H9 (cell line): Measurements from ENCODE around the gene IMMP1L. TPM values are rescaled to one million over a fixed set of nuclear protein-coding genes. Genes with fewer than 3 reads are reported as not detected.

Source experiments
- DNase-seq: peaks from one replicate; pipeline ENCODE4 v3.0.0-alpha.2; 2017
- H2AFZ ChIP-seq: one replicate; pipeline ENCODE4 v1.6.1; 2013; ENCODE audit warnings: mild to moderate bottlenecking, low read length, control low read depth, moderate library complexity
- H2AK5ac ChIP-seq: 2 replicates; pipeline ENCODE4 v1.6.1; 2013; ENCODE audit warnings: low read length, control low read depth, mixed read lengths; ENCODE audit not compliant: insufficient read length
- H2BK120ac ChIP-seq: one replicate; pipeline ENCODE4 v1.6.1; 2013; ENCODE audit warnings: low read depth, mild to moderate bottlenecking, low read length, control low read depth, inconsistent platforms; ENCODE audit not compliant: poor library complexity, severe bottlenecking
- H2BK12ac ChIP-seq: 2 replicates; pipeline ENCODE4 v1.6.1; 2013; ENCODE audit warnings: low read length, control low read depth, mixed read lengths, low read depth; ENCODE audit not compliant: insufficient read length
- H2BK15ac ChIP-seq: 2 replicates; pipeline ENCODE4 v1.6.1; 2013; ENCODE audit warnings: low read depth, low read length, control low read depth
- H2BK20ac ChIP-seq: one replicate; pipeline ENCODE4 v1.6.1; 2013; ENCODE audit warnings: low read depth, mild to moderate bottlenecking, low read length, control low read depth, inconsistent platforms; ENCODE audit not compliant: poor library complexity, severe bottlenecking
- H2BK5ac ChIP-seq: 2 replicates; pipeline ENCODE4 v1.6.1; 2013; ENCODE audit warnings: low read length, control low read depth, mixed read lengths; ENCODE audit not compliant: insufficient read length
- H3K14ac ChIP-seq: 2 replicates; pipeline ENCODE4 v1.6.1; 2013; ENCODE audit warnings: low read length, control low read depth; ENCODE audit not compliant: insufficient read depth
- H3K18ac ChIP-seq: 2 replicates; pipeline ENCODE4 v1.6.1; 2013; ENCODE audit warnings: low read depth, mild to moderate bottlenecking, mixed read lengths, low read length, control low read depth; ENCODE audit not compliant: insufficient read length
- H3K23ac ChIP-seq: 2 replicates; pipeline ENCODE4 v1.6.1; 2013; ENCODE audit warnings: low read length, control low read depth, mixed read lengths, low read depth; ENCODE audit not compliant: insufficient read length
- H3K23me2 ChIP-seq: 2 replicates; pipeline ENCODE4 v1.6.1; 2013; ENCODE audit warnings: low read depth, mild to moderate bottlenecking, mixed read lengths, low read length, control low read depth; ENCODE audit not compliant: insufficient read length, poor library complexity, severe bottlenecking
- H3K27ac ChIP-seq: 2 replicates; pipeline ENCODE4 v1.5.1; 2013; ENCODE audit warnings: low read length, control low read depth, mixed read lengths, low read depth; ENCODE audit not compliant: insufficient read length
- H3K27me3 ChIP-seq: 2 replicates; pipeline ENCODE4 v1.6.1; 2013; ENCODE audit warnings: low read length, control low read depth, inconsistent platforms; ENCODE audit not compliant: insufficient read depth
- H3K4ac ChIP-seq: 2 replicates; pipeline ENCODE4 v1.6.1; 2013; ENCODE audit warnings: low read depth, mild to moderate bottlenecking, control low read depth, inconsistent platforms, low read length, moderate library complexity
- H3K4me1 ChIP-seq: 2 replicates; pipeline ENCODE4 v1.6.1; 2013; ENCODE audit warnings: low read length, control low read depth, inconsistent platforms; ENCODE audit not compliant: insufficient read depth
- H3K4me2 ChIP-seq: 2 replicates; pipeline ENCODE4 v1.6.1; 2013; ENCODE audit warnings: low read length, control low read depth, mixed read lengths; ENCODE audit not compliant: insufficient read length, insufficient read depth
- H3K56ac ChIP-seq: 2 replicates; pipeline ENCODE4 v1.6.1; 2013; ENCODE audit warnings: low read depth, mild to moderate bottlenecking, mixed read lengths, low read length, control low read depth; ENCODE audit not compliant: insufficient read length
- H3K79me1 ChIP-seq: 2 replicates; pipeline ENCODE4 v1.6.1; 2013; ENCODE audit warnings: low read depth, mild to moderate bottlenecking, moderate library complexity, low read length, control low read depth, inconsistent platforms; ENCODE audit not compliant: insufficient read depth, poor library complexity, severe bottlenecking
- H3K79me2 ChIP-seq: 2 replicates; pipeline ENCODE4 v1.6.1; 2013; ENCODE audit warnings: low read length, control low read depth, inconsistent platforms; ENCODE audit not compliant: insufficient read depth
- H3K9ac ChIP-seq: 2 replicates; pipeline ENCODE4 v1.6.1; 2013; ENCODE audit warnings: low read length, control low read depth, mixed read lengths; ENCODE audit not compliant: insufficient read length; ENCODE audit errors: extremely low read depth
- H3K9me3 ChIP-seq: one replicate; pipeline ENCODE4 v1.6.1; 2013; ENCODE audit warnings: low read depth, low read length, inconsistent platforms; ENCODE audit not compliant: control insufficient read depth
- H3T11ph ChIP-seq: one replicate; pipeline ENCODE4 v1.6.1; 2013; ENCODE audit warnings: mild to moderate bottlenecking, low read length, control low read depth, inconsistent platforms
- H4K20me1 ChIP-seq: one replicate; pipeline ENCODE4 v1.6.1; 2013; ENCODE audit not compliant: control insufficient read depth, insufficient read length, insufficient read depth
- H4K5ac ChIP-seq: 2 replicates; pipeline ENCODE4 v1.6.1; 2013; ENCODE audit warnings: low read depth, mild to moderate bottlenecking, mixed read lengths, low read length, control low read depth; ENCODE audit not compliant: insufficient read length
- H4K8ac ChIP-seq: replicated peaks from 2 replicates; pipeline ENCODE4 v1.6.1; 2013; ENCODE audit warnings: low read length, control low read depth, mixed read lengths, low read depth; ENCODE audit not compliant: insufficient read length
- H4K91ac ChIP-seq: 2 replicates; pipeline ENCODE4 v1.6.1; 2013; ENCODE audit warnings: low read depth, mild to moderate bottlenecking, moderate library complexity, mixed read lengths, low read length, control low read depth; ENCODE audit not compliant: insufficient read length
- H3K27ac Mint-ChIP-seq, 3 experiments: 2 replicates in 2 of 3; 3 replicates in 1 of 3; pipeline ENCODE4 v1.8.0; 2020 to 2021; ENCODE audit warnings: mixed read lengths in 3 of 3, mild to moderate bottlenecking in 1 of 3, moderate library complexity in 1 of 3
- H3K27me3 Mint-ChIP-seq: 2 replicates; pipeline ENCODE4 v1.8.0; 2021; ENCODE audit warnings: low read depth, mild to moderate bottlenecking, moderate library complexity, mixed read lengths
- H3K36me3 Mint-ChIP-seq, 3 experiments: 2 replicates in 2 of 3; 3 replicates in 1 of 3; pipeline ENCODE4 v1.8.0; 2020 to 2021; ENCODE audit warnings: low read depth in 3 of 3, mixed read lengths in 3 of 3; ENCODE audit not compliant: insufficient read depth in 1 of 3
- H3K4me1 Mint-ChIP-seq, 2 experiments: 2 replicates each; pipeline ENCODE4 v1.8.0; 2020; ENCODE audit warnings: mixed read lengths in 2 of 2
- H3K4me3 Mint-ChIP-seq, 2 experiments: 2 replicates in 1 of 2; 3 replicates in 1 of 2; pipeline ENCODE4 v1.8.0; 2020 to 2021; ENCODE audit warnings: mild to moderate bottlenecking in 2 of 2, mixed read lengths in 2 of 2, moderate library complexity in 1 of 2
- H3K9me3 Mint-ChIP-seq, 2 experiments: 2 replicates in 1 of 2; 3 replicates in 1 of 2; pipeline ENCODE4 v1.8.0; 2020; ENCODE audit warnings: mild to moderate bottlenecking in 2 of 2, mixed read lengths in 2 of 2, moderate library complexity in 1 of 2
- CTCF ChIP-seq: fragments of 200-600 bp; sonication (generic); conservative IDR thresholded peaks from 3 replicates; pipeline ENCODE4 v1.8.0; 2021; ENCODE audit warnings: antibody characterized with exemption, mild to moderate bottlenecking
- WGBS: extraction: QIAGEN DNeasy Blood & Tissue Kit; methylation state at CpG from one replicate; pipeline ENCODE4 v1.1.7; 2013; ENCODE audit warnings: missing lambda C conversion rate, low lambda C conversion rate, mixed read lengths; ENCODE audit not compliant: insufficient read length; ENCODE audit errors: extremely low coverage; 5-methylcytosine and 5-hydroxymethylcytosine counted together
- total RNA-seq: library from RNA; stranded (reverse); gene quantifications from 2 replicates; pipeline ENCODE4 v1.2.1, GENCODE V29; 2021

The IMMP1L gene
- total RNA-seq, 1 experiment from 2014 or later, result 27.0 TPM

- Mint-ChIP-seq H3K27me3 (no peaks in the 10 kb centered on the region), H3K4me3 (no peak overlapping the region), H3K9me3 (no peaks in the 10 kb centered on the region), H3K4me1 (peaks cover 0 to 3% of the 10 kb centered on the region in 2 experiments; a peak in 1 of 4 replicates), H3K36me3 (peaks cover 5 to 16% (median 11%) of the 10 kb centered on the region in 3 experiments; a peak in 3 of 7 replicates), H3K27ac (no peak overlapping the region)
- Histone ChIP-seq H3K23ac (no peak overlapping the region), H2BK12ac (no peak overlapping the region), H4K91ac (no peak overlapping the region), H2BK5ac (no peak overlapping the region), H3K79me1 (no peaks in the 10 kb centered on the region), H3K9me3 (no peaks in the 10 kb centered on the region), H4K20me1 (no peaks in the 10 kb centered on the region), H4K5ac (no peak overlapping the region), H3K23me2 (no peaks in the 10 kb centered on the region), H2AFZ (no peak overlapping the region), H4K8ac (no peak overlapping the region), H3T11ph (no peak overlapping the region), H2AK5ac (no peak overlapping the region), H3K14ac (no peak overlapping the region), H3K18ac (no peak overlapping the region), H3K4me2 (no peak overlapping the region), H3K27me3 (no peaks in the 10 kb centered on the region), H3K56ac (no peak overlapping the region), H3K27ac (no peak overlapping the region), H2BK15ac (no peak overlapping the region), H3K4ac (no peak overlapping the region), H2BK120ac (no peak overlapping the region), H2BK20ac (no peak overlapping the region), H3K4me1 (no peaks in the 10 kb centered on the region), H3K9ac (no peak overlapping the region), H3K79me2 (no peaks in the 10 kb centered on the region)
- DNase-seq, result no peak
- no peak for TF ChIP-seq CTCF
- WGBS, result no CpG with 5 or more reads among the region's 1 CpG
Measured at GRCh38 chr11:31433851-31434250, 75.6 kb downstream of the IMMP1L start.
